ENCODE data around the gene FAM53A. TPM values are rescaled to one million over a fixed set of nuclear protein-coding genes. Genes with fewer than 3 reads are reported as not detected.
A peak's percentile ranks its signal among the peaks of the same experiment; 100 is the strongest.

Gene FAM53A
- total and polyA plus RNA-seq, 10 donors, result 0.60 to 4.3 (median 1.9) TPM

- TF ChIP-seq CTCF (IDR thresholded peaks at IDR 0.05 in 8 of 11, conservative IDR thresholded peaks at IDR 0.05 in 3 of 11) (no peak), POLR2AphosphoS5 (IDR thresholded peaks at IDR 0.05) (no peak), POLR2A (IDR thresholded peaks at IDR 0.05) (no peak)
- intact Hi-C loops (cut with DNase I; ENCODE audit: low total_unique reads), result no loop called here
- H3K9me3 ChIP-seq, result no peaks in the 10 kb centered on the region
- H3K4me1 ChIP-seq, result peaks cover 0 to 6% (median 0%) of the 10 kb centered on the region in 6 donors
- H3K27ac ChIP-seq, result peak overlapping the region in 1 of 8 donors; percentile 75
- WGBS, 5 donors, result 56 to 67% (median 60%) methylated on average over 20 to 23 of the region's 23 CpGs
- DNase-seq, result peak; percentile 61
- H3K4me3 ChIP-seq, result no peak overlapping the region
- no peaks in the 10 kb centered on the region for H3K36me3 ChIP-seq
- peaks cover 0 to 78% (median 0%) of the 10 kb centered on the region in 7 donors for H3K27me3 ChIP-seq (replicated peaks in 1 of 7)
These were observed 79.9 kb downstream of the FAM53A start for GRCh38 chr4:1604181-1604705.

- DNase-seq, result peak; percentile 68
- no peak overlapping the region for H3K27ac ChIP-seq
- H3K4me1 ChIP-seq, result peaks cover 0 to 6% (median 0%) of the 10 kb centered on the region in 6 donors
- intact Hi-C loops (cut with DNase I; ENCODE audit: low total_unique reads), result no loop called here
- TF ChIP-seq POLR2AphosphoS5 (IDR thresholded peaks at IDR 0.05) (no peak), CTCF (IDR thresholded peaks at IDR 0.05 in 8 of 11, conservative IDR thresholded peaks at IDR 0.05 in 3 of 11) (no peak), POLR2A (IDR thresholded peaks at IDR 0.05) (no peak)
- H3K4me3 ChIP-seq, result no peak overlapping the region
- no peaks in the 10 kb centered on the region for H3K36me3 ChIP-seq
- no peaks in the 10 kb centered on the region for H3K9me3 ChIP-seq
- 72 to 87% (median 75%) methylated on average over 11 to 17 of the region's 17 CpGs for WGBS, 5 donors
- peaks cover 0 to 79% (median 0%) of the 10 kb centered on the region in 7 donors for H3K27me3 ChIP-seq (replicated peaks in 1 of 7)
These were observed 80.5 kb downstream of the FAM53A start for GRCh38 chr4:1603413-1604135.

GRCh38 chr4:1602655-1603412 lies 81.3 kb downstream of the FAM53A start:
- peak; percentile 76 for DNase-seq
- H3K4me3 ChIP-seq, result no peak overlapping the region
- H3K27ac ChIP-seq, result no peak overlapping the region
- intact Hi-C loops (cut with DNase I; ENCODE audit: low total_unique reads), result no loop called here
- H3K4me1 ChIP-seq, result peaks cover 0 to 6% (median 0%) of the 10 kb centered on the region in 6 donors
- no peak for TF ChIP-seq CTCF (IDR thresholded peaks at IDR 0.05 in 8 of 11, conservative IDR thresholded peaks at IDR 0.05 in 3 of 11)
- TF ChIP-seq POLR2AphosphoS5 (IDR thresholded peaks at IDR 0.05), result no peak
- no peak for TF ChIP-seq POLR2A (IDR thresholded peaks at IDR 0.05)
- H3K27me3 ChIP-seq (replicated peaks in 1 of 7), result peaks cover 0 to 79% (median 0%) of the 10 kb centered on the region in 7 donors
- no peaks in the 10 kb centered on the region for H3K9me3 ChIP-seq
- WGBS, 5 donors, result 75 to 89% (median 78%) methylated on average over 22 to 43 of the region's 43 CpGs
- no peaks in the 10 kb centered on the region for H3K36me3 ChIP-seq
